DND-41 (cell line): Measurements from ENCODE around the gene CCDC88A.

Source experiments
- EZH2 ChIP-seq: IDR thresholded peaks from 3 replicates; pipeline ENCODE4 v1.6.1; 2012; ENCODE audit warnings: borderline replicate concordance, low read depth, mild to moderate bottlenecking, moderate library complexity, low read length, inconsistent platforms; ENCODE audit not compliant: severe bottlenecking
- TF ChIP-seq, protein P1 (sequence below): IDR thresholded peaks from 2 replicates; pipeline ENCODE4 v1.5.1; 2012; ENCODE audit warnings: borderline replicate concordance, low read length, moderate library complexity, mild to moderate bottlenecking; ENCODE audit not compliant: poor library complexity, severe bottlenecking; ENCODE audit errors: extremely low read depth

DNA sequence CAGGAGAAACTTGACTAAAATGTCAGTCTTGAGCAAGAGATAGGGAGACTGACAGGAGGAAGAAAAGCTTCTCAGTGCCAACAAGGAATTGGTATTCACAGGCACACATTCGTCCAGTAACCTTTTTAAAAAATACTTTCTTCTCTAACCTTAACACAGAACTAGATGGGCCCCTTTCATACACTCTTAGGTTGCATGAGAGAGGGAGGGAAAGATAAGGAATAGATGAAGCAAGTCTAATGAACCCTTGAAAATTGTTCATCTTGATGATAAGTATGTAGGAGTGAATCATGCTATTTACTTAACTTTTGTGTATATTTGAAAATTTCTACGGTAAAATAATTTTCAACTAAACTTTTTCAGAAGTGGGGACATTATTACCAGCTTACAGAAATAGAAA, 42.0 kb upstream of the CCDC88A start:
- TF ChIP-seq, protein P1, sequence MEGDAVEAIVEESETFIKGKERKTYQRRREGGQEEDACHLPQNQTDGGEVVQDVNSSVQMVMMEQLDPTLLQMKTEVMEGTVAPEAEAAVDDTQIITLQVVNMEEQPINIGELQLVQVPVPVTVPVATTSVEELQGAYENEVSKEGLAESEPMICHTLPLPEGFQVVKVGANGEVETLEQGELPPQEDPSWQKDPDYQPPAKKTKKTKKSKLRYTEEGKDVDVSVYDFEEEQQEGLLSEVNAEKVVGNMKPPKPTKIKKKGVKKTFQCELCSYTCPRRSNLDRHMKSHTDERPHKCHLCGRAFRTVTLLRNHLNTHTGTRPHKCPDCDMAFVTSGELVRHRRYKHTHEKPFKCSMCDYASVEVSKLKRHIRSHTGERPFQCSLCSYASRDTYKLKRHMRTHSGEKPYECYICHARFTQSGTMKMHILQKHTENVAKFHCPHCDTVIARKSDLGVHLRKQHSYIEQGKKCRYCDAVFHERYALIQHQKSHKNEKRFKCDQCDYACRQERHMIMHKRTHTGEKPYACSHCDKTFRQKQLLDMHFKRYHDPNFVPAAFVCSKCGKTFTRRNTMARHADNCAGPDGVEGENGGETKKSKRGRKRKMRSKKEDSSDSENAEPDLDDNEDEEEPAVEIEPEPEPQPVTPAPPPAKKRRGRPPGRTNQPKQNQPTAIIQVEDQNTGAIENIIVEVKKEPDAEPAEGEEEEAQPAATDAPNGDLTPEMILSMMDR = no peak
- no peak for TF ChIP-seq EZH2
